ENCODE measurements around the gene HAGHL. TPM values are rescaled to one million over a fixed set of nuclear protein-coding genes. Genes with fewer than 3 reads are reported as not detected.

Gene HAGHL
- total and polyA plus RNA-seq, 2 experiments from 2014 or later, result 15.5 to 31.5 TPM

DNA sequence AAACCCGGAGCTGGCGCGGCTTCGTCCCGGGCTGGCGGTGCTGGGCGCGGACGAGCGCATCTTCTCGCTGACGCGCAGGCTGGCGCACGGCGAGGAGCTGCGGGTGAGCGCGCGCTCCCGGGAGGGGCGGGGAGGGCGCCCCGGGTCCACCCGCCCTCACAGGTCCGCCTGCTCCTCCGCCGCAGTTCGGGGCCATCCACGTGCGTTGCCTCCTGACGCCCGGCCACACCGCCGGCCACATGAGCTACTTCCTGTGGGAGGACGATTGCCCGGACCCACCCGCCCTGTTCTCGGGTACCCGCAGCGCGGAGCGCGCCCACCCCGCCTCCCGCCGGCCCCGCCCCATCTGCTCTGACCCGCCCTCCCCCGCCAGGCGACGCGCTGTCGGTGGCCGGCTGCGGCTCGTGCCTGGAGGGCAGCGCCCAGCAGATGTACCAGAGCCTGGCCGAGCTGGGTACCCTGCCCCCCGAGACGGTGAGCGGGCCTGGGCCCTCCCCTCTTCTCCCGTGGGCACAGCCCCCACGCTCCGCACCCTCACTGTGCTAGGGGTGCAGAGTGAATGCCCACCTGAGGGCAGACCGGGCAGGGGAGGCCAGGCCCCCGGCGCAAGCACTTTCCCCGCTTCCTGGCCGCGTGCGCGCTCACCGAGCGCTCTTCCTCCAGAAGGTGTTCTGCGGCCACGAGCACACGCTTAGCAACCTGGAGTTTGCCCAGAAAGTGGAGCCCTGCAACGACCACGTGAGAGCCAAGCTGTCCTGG is 1.4 kb downstream of the HAGHL start:
- Histone ChIP-seq H3K4me2 (peak overlapping the region; percentile 99), H4K20me1 (ENCODE audit: insufficient read depth, poor library complexity, severe bottlenecking) (no peaks in the 10 kb centered on the region), H3K4me1 (ENCODE audit: insufficient read depth) (peaks cover 17% of the 10 kb centered on the region), H3K27me3 (peaks cover 7% of the 10 kb centered on the region), H3K79me2 (no peaks in the 10 kb centered on the region), H3K36me3 (replicated peaks; ENCODE audit: insufficient read depth, low read depth) (no peaks in the 10 kb centered on the region), H3K9me3 (ENCODE audit: low read depth) (no peaks in the 10 kb centered on the region), H2AFZ (peak overlapping the region; percentile 45), H3K4me3 (peak overlapping the region; percentile 38), H3K27ac (no peak overlapping the region), H3K9me2 (replicated peaks; ENCODE audit: insufficient read depth) (no peaks in the 10 kb centered on the region)
- peak; percentile 85 for DNase-seq (ENCODE audit: low spot score)
- TF ChIP-seq EZH2phosphoT487 (IDR thresholded peaks at IDR 0.05; ENCODE audit: low read depth, severe bottlenecking, unreplicated experiment) (no peak), EZH2 (IDR thresholded peaks at IDR 0.05; ENCODE audit: borderline replicate concordance) (no peak), CTCF (IDR thresholded peaks at IDR 0.05; ENCODE audit: poor library complexity) (no peak)
- WGBS (ENCODE audit: low lambda C conversion rate, missing lambda C conversion rate), result 2% methylated on average over 8 of the region's 80 CpGs

- DNase-seq (ENCODE audit: low spot score), result no peak
- 71% methylated on average over 47 of the region's 55 CpGs for WGBS (ENCODE audit: low lambda C conversion rate, missing lambda C conversion rate)
- H3K9me3 ChIP-seq (ENCODE audit: low read depth), result no peaks in the 10 kb centered on the region
- TF ChIP-seq EZH2phosphoT487 (IDR thresholded peaks at IDR 0.05; ENCODE audit: low read depth, severe bottlenecking, unreplicated experiment) (no peak), EZH2 (IDR thresholded peaks at IDR 0.05; ENCODE audit: borderline replicate concordance) (no peak), CTCF (IDR thresholded peaks at IDR 0.05; ENCODE audit: poor library complexity) (no peak)
- no peaks in the 10 kb centered on the region for H3K36me3 ChIP-seq (replicated peaks; ENCODE audit: insufficient read depth, low read depth)
- H3K4me2 ChIP-seq, result peak overlapping the region; percentile 99
- H3K27me3 ChIP-seq, result peaks cover 7% of the 10 kb centered on the region
- no peak overlapping the region for H3K4me3 ChIP-seq
- no peak overlapping the region for H3K27ac ChIP-seq
- no peaks in the 10 kb centered on the region for H3K9me2 ChIP-seq (replicated peaks; ENCODE audit: insufficient read depth)
- H3K79me2 ChIP-seq, result no peaks in the 10 kb centered on the region
- H3K4me1 ChIP-seq (ENCODE audit: insufficient read depth), result peaks cover 17% of the 10 kb centered on the region
- H2AFZ ChIP-seq, result no peak overlapping the region
- no peaks in the 10 kb centered on the region for H4K20me1 ChIP-seq (ENCODE audit: insufficient read depth, poor library complexity, severe bottlenecking)
Measured at GRCh38 chr16:728890-729744, 2.2 kb downstream of the HAGHL start.

- Histone ChIP-seq H3K9me3 (ENCODE audit: low read depth) (no peaks in the 10 kb centered on the region), H3K27me3 (peaks cover 7% of the 10 kb centered on the region), H2AFZ (no peak overlapping the region), H3K4me3 (no peak overlapping the region), H3K36me3 (replicated peaks; ENCODE audit: insufficient read depth, low read depth) (no peaks in the 10 kb centered on the region), H3K4me1 (ENCODE audit: insufficient read depth) (peaks cover 17% of the 10 kb centered on the region), H3K9me2 (replicated peaks; ENCODE audit: insufficient read depth) (no peaks in the 10 kb centered on the region), H4K20me1 (ENCODE audit: insufficient read depth, poor library complexity, severe bottlenecking) (no peaks in the 10 kb centered on the region), H3K79me2 (no peaks in the 10 kb centered on the region), H3K27ac (no peak overlapping the region), H3K4me2 (no peak overlapping the region)
- DNase-seq (ENCODE audit: low spot score), result no peak
- WGBS (ENCODE audit: low lambda C conversion rate, missing lambda C conversion rate), result 95% methylated on average over 36 of the region's 37 CpGs
- TF ChIP-seq EZH2 (IDR thresholded peaks at IDR 0.05; ENCODE audit: borderline replicate concordance) (no peak), EZH2phosphoT487 (IDR thresholded peaks at IDR 0.05; ENCODE audit: low read depth, severe bottlenecking, unreplicated experiment) (no peak), CTCF (IDR thresholded peaks at IDR 0.05; ENCODE audit: poor library complexity) (no peak)
Measured at GRCh38 chr16:729768-730665, 3.1 kb downstream of the HAGHL start.
